Activated CD8-positive, alpha-beta memory T cell treated with anti-CD3 and anti-CD28 coated beads for 48 hours (primary cell): ENCODE data around the gene PRDX3.
A peak's percentile ranks its signal among the peaks of the same experiment; 100 is the strongest.
"Not testable (repeated sequence)": the region's sequence is repeated elsewhere in the genome, so short reads cannot be mapped to it uniquely, and the experiment has no call there.

ENCODE experiments used
- DNase-seq, 3 experiments: peaks; one replicate each; pipeline ENCODE4 v3.0.0-alpha.2; 2020; ENCODE audit warnings: low read depth in 2 of 3, low spot score in 2 of 3

PRDX3 gene

DNA sequence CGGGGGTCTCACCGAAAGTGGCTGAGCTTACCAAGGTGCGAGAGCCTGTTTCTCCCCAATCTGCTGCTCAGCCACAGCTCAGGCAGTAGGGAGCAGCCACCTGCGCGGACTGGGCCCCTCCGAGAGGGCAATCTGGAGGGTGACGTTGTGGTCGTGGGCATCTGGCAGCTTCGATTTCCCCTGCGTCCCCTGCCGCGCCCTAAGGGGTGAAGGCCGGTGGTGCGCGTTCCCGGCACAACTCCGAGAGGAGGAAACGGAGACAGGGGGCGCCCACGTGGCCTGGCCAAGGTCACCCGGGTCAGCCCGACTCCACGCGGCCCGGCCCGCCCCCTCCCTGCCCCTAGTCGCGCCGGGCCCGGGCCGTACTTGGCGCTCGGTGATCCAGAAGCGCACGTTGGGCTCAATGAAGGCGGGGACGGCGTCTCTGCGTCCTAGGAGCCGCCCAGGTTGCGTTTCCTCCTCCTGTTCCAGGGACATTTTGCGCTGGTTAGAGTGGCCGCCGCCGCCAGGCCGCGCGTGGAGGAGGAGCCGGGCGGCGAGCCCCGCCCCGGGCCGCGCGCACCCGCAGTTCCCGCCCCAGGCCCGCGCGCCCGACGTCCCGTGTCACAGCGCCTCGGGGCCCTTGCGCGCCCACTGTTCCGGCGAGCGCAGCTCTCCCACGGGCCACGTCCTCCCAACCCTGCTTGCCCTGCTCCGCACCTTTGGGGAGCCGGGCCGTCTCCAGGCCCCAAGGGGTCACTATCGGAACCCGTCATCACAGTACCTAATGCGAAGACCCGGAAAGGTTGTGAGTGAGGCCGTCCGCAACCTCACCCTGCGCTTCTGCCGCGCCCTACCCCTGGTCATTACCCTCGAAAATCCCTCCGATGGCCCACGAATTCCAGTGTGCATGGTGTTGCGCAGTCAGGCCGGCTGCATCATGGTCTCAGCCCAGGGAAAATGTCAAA lies 13.2 kb downstream of the PRDX3 start, which contains the start of gene SFXN4:
SFXN4 (minus strand) TSS at position 544 of the 947 bp plus-strand sequence; CDS start at position 477, 67 bp downstream.
- peak; percentile 57 to 81 (median 67) for DNase-seq

DNA sequence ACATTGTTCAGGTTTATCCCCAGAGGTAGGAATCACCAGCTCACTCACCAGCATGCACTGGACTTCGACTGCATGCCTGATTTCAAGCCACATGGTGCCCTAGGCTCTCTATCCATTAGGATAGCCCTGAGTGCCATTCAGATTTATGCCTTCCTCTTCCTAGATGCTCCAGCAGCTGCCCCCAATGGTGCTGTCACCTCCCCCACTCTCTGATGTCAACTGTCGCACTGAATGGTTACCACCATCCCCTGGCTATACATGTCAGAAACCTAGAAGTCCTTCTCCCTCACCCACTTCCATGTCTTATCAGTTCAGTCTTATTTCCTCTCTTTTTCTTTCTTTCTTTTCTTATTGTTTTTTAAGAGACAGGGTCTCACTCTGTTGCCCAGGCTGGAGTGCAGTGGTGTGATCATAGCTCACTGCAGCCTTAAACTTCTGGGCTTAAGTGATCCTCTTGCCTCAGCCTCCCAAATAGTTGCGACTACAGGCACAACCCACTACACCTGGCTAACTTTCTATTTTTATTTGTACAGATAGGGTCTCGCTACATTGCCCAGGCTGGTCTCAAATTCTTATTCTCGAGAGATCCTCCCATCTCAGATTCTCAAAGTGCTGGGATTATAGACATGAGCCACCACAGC lies 16.0 kb downstream of the PRDX3 start:
- DNase-seq = no peak

GRCh38 chr10:119161680-119162451 lies 16.7 kb downstream of the PRDX3 start:
- no peak for DNase-seq

GRCh38 chr10:119159332-119159731 lies 19.3 kb downstream of the PRDX3 start:
- DNase-seq = no peak

DNA sequence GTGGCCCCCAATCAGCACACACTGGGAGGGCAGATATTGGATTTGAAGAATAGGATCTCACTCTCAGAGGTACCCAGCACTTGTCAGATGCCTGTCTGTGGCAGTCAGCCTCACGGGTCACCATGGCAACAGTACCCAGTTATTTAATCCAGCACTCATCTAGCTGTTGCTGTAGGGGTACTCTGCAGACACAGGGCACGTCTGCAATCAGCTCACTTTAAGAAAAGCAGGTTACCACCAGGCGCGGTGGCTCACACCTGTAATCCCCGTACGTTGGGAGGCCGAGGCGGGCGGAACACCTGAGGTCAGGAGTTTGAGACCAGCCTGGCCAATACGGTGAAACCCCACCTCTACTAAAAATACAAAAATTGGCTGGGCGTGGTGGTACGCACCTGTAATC lies 25.0 kb downstream of the PRDX3 start:
- DNase-seq = no peak

- DNase-seq = no peak
Measured at GRCh38 chr10:119153041-119153440, 25.6 kb downstream of the PRDX3 start.

DNA sequence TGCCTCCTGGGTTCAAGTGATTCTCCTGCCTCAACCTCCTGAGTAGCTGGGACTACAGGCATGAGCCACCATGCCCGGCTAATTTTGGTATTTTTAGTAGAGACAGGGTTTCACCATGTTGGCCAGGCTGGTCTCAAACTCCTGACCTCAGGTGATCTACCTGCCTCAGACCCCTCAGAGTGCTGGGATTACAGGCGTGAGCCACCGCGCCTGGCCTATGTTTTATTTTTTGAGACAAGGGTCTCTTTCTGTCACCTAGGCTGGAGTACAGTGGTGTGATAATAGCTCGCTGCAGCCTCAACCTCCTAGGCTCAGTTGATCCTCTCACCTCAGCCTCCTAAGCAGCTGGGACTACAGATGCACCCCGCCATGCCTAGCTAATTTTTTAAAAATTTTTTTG lies 27.0 kb downstream of the PRDX3 start:
- not testable (repeated sequence) for DNase-seq

DNA sequence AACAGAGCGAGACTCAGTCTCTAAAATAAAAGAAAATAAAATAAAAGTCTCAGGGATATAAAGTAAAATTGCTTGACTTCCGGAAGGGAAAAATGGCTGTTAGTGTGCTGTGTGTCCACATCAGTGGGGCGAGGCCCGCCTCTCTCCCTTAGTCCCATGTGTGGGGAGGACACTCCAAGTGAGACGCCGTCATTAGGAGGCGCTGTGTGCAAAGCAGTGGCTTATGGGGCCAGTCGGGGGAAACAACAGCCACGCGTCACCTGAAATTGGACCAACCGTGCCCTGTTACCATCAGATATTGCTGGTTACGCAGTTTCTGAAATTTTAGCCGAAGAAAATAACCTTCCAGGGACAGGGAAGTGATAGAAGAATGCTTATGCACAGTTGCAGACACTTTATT lies 28.9 kb downstream of the PRDX3 start:
- DNase-seq = no peak

DNA sequence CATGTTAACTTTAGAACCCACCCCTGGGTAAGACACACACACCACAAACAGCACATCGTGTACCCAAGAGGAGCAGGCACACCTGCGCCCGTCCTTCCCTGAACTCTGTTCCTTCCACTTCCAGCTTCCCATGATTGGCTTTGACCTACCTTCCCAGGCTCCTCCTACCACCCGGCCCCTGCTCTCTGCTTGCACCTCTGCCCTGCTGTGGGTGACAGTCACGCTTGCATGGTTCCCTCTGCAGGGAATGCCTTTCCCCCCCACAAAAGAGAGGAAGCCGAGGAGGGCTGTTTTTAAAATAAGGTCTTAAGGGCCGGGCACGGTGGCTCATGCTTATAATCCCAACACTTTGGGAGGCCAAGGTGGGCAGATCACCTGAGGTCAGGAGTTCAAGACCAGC lies 29.5 kb downstream of the PRDX3 start:
- no peak for DNase-seq

GRCh38 chr10:119143657-119144056 lies 35.0 kb downstream of the PRDX3 start:
- DNase-seq = no peak

- no peak for DNase-seq
Measured at GRCh38 chr10:119140603-119141245, 37.9 kb downstream of the PRDX3 start.

DNA sequence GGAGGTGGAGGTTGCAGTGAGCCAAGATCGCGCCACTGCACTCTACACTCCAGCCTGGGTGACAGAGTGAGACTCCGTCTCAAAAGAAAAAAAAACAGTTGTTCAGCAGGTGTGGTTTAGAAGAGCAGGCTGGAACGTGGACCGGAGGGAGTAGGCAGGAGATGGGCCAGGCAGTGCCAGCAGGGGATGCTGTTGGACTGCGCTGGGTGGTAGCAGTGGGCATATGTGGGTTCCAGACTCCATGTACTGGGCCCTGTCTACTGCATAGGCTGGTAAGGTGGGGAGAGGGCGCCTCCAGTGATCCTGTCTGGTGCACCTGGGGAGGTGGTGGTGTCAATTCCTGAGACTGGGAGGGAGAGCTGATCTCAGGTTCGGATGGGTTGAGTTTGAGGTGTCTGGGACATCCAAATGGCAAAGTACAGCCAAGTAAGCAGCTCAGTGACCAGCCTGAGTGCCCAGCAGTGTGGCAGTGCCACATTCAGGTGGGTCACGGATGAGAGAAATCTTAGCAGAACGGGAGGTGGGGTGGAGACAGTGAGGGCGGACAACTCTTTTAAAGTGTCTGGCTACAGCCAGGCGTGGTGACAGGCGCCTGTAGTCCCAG lies 39.0 kb downstream of the PRDX3 start:
- no peak for DNase-seq

DNA sequence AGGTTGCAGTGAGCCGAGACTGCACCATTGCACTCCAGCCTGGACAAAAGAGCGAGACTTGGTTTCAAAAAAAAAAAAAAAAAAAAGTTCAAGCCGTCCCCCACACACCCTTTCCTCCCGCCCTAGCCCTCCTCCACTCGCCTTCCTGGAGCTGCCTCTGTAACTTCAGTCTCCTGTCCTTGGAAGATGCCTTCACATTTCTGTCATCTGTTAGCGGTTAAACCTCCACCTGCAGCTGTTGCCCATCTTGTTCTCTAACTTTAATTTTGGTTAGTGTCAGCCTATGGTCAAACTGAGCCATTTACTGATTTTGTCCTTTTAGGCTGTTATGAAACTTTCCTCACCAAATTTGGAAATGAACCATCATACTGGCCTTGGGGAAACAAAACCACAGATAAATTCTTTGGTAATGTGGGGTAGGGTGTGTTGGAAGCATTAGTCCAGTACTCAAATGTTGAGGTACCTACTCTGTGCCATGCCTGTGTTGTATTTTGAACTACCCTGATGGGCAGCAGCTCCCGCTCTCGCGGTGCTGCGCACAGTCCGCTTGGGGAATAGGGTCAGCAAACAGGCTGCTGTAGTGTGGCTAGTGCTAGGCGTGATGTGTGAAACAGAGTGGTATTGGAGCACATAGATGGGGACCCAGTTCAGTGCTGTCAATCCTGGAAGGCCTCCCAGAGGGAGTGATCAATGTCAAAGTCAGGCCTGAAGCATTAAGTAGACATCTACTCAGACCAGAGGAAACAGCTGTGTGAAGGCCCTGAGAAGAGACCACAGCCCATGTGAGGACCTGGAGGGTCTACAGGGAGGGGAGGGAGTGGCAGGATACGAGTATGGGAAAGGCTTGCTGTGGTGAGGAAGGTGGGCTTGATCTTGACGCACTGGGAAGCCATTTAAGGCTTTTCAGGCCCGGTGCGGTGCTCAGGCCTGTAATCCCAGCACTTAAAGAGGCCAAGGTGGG lies 40.0 kb downstream of the PRDX3 start:
- DNase-seq = no peak

- not testable (repeated sequence) for DNase-seq
Measured at GRCh38 chr10:119137878-119138277, 40.7 kb downstream of the PRDX3 start.

DNA sequence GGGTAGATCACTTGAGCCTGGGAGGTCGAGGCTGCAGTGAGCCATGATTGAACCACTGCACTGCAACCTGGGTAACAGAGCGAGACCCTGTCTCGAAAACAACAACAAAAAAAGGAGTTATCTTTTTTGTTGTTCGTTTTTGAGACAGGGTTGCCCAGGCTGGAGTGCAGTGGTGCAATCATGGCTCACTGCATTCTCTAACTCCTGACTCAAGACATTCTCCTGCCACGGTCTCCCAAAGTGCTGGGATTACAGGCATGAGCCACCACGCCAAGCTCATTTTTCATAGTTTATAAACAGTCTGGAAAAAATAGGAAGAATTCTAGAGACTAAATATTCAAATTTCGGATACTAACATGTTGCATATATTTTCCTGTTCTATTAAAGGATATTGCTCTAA lies 42.5 kb downstream of the PRDX3 start:
- DNase-seq = no peak

DNA sequence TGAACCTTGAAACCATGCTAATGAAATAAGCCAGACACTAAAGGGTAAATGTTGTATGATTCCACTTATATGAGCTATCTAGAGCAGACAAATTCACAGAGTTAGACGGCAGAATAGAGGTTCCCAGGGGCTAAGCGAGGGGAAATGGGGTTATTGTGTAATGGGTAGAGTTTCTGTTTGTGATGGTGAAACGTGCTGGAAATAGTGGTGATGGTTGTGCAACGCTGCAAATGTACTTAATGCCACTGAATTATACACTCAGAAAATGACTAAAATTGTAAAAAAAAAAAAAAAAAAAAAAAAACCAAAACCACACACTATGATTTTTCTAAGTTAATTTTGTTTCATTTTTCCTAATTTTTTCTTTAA lies 43.1 kb downstream of the PRDX3 start:
- no peak for DNase-seq

- DNase-seq = peak in 2 of 3 experiments; percentile 15 to 38
Measured at GRCh38 chr10:119133949-119134348, 44.7 kb downstream of the PRDX3 start.

DNA sequence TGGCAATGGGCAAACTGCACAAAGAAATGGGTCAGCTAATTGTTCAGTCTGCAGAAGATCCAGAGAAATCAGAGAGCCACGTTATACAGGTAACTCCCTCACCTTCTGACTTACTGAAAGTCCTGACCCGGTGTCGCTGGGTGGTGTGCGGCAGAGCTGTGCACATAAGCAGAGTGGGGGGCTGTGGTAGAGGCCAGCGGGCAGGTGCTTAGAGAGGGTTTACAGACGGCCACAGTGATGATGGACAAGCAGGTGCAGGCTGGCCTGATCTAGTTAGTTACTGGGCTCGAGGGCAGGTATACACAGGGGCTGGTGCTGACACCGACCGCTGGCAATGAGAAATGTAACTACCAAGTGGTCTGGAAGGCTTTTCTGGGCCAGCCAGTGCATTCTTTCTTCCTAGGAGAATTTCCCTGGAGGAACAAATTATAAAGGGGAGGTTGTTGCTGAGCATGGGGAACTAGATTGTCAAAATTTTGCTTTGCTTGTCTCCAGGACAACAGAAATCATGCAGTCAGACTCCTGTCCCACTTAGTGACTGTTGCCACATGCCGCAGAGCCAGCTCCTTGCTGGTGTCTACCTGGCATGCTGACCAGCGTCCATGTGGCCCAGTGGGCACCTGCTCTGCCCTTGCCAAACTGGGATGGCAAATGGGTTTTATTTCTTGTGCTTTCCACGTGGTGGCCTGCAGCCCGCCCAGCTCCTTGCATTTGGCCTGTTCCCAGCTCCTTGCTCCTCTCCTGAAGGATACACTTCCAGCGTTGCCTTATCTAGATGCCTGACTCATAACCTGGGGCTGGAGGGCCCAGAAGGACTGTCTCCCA lies 45.9 kb downstream of the PRDX3 start:
- DNase-seq = no peak
